ENCODE data around the gene SLC29A4. TPM values are rescaled to one million over a fixed set of nuclear protein-coding genes. Genes with fewer than 3 reads are reported as not detected.

Gene SLC29A4
- total RNA-seq, 2 donors from 2014 or later = 0.14 to 0.21 TPM

DNA sequence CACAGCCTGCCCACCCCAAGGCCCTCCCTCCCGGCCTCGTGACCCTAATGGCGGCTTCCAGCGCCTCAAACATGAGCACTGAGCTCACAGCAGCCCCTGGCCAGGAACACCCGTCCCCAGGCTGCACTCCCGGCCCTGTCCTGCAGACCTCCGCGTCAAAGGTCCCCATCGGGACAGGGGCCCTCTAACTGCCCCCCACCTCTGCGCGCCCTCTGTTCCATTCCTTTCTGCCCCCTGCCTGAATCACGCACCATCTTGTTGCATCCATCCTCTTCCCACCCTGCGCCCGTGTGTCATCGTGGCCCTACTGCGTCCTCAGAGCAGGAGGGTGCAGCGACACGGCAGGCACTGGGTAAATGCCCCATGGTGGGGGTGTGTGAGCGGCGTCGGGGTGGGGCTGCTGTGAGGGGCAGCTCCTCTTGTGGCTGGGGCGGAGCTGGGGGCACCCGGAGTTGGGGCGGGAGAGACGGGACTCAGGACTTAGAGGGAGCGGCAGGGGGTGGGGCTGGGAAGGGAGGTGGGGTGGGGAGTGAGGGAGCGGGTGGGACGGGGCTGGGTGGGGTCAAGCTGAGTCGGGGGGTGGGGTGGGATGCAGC lies 13.4 kb downstream of the SLC29A4 start:
- Histone ChIP-seq H3K4me1 (ENCODE audit: control insufficient read depth in 1 of 2, low read depth in 2 of 2) (no peaks in the 10 kb centered on the region), H3K4me3 (no peak overlapping the region), H3K9me3 (no peaks in the 10 kb centered on the region), H3K27me3 (replicated peaks; ENCODE audit: insufficient read depth) (no peaks in the 10 kb centered on the region), H3K36me3 (no peaks in the 10 kb centered on the region), H3K27ac (no peak overlapping the region)
- DNase-seq (ENCODE audit: low spot score) = no peak
- TF ChIP-seq CTCF (IDR thresholded peaks at IDR 0.05) = no peak
- no peak for ATAC-seq (ENCODE audit: insufficient number of reproducible peaks, low FRiP score, low read depth)

- no peak for ATAC-seq (ENCODE audit: insufficient number of reproducible peaks, low FRiP score, low read depth)
- no peak for DNase-seq (ENCODE audit: low spot score)
- H3K27ac ChIP-seq = no peak overlapping the region
- peak overlapping the region; percentile 11 for H3K4me3 ChIP-seq
- H3K36me3 ChIP-seq = no peaks in the 10 kb centered on the region
- no peak for TF ChIP-seq CTCF (IDR thresholded peaks at IDR 0.05)
- H3K9me3 ChIP-seq = no peaks in the 10 kb centered on the region
- H3K4me1 ChIP-seq (ENCODE audit: control insufficient read depth in 1 of 2, low read depth in 2 of 2) = no peaks in the 10 kb centered on the region
- H3K27me3 ChIP-seq (replicated peaks; ENCODE audit: insufficient read depth) = no peaks in the 10 kb centered on the region
These were observed 14.0 kb downstream of the SLC29A4 start for GRCh38 chr7:5296611-5297226.

- no peak for TF ChIP-seq CTCF (IDR thresholded peaks at IDR 0.05)
- DNase-seq (ENCODE audit: low spot score) = no peak
- H3K4me1 ChIP-seq (ENCODE audit: control insufficient read depth in 1 of 2, low read depth in 2 of 2) = no peaks in the 10 kb centered on the region
- no peak overlapping the region for H3K27ac ChIP-seq
- H3K9me3 ChIP-seq = no peaks in the 10 kb centered on the region
- no peaks in the 10 kb centered on the region for H3K27me3 ChIP-seq (replicated peaks; ENCODE audit: insufficient read depth)
- H3K4me3 ChIP-seq = no peak overlapping the region
- H3K36me3 ChIP-seq = no peaks in the 10 kb centered on the region
- no peak for ATAC-seq (ENCODE audit: insufficient number of reproducible peaks, low FRiP score, low read depth)
These were observed 17.6 kb downstream of the SLC29A4 start for GRCh38 chr7:5300366-5300765.

- peaks cover 4% of the 10 kb centered on the region for H3K36me3 ChIP-seq
- H3K4me1 ChIP-seq (ENCODE audit: control insufficient read depth in 1 of 2, low read depth in 2 of 2) = no peaks in the 10 kb centered on the region
- no peak for TF ChIP-seq CTCF (IDR thresholded peaks at IDR 0.05)
- no peak for DNase-seq (ENCODE audit: low spot score)
- H3K27ac ChIP-seq = no peak overlapping the region
- H3K27me3 ChIP-seq (replicated peaks; ENCODE audit: insufficient read depth) = no peaks in the 10 kb centered on the region
- ATAC-seq (ENCODE audit: insufficient number of reproducible peaks, low FRiP score, low read depth) = no peak
- no peak overlapping the region for H3K4me3 ChIP-seq
- no peaks in the 10 kb centered on the region for H3K9me3 ChIP-seq
These were observed 19.8 kb downstream of the SLC29A4 start for GRCh38 chr7:5302577-5302976.

GRCh38 chr7:5303061-5303460 lies 20.3 kb downstream of the SLC29A4 start:
- Histone ChIP-seq H3K4me3 (no peak overlapping the region), H3K27ac (no peak overlapping the region), H3K36me3 (peaks cover 9% of the 10 kb centered on the region), H3K27me3 (replicated peaks; ENCODE audit: insufficient read depth) (no peaks in the 10 kb centered on the region), H3K4me1 (ENCODE audit: control insufficient read depth in 1 of 2, low read depth in 2 of 2) (no peaks in the 10 kb centered on the region), H3K9me3 (no peaks in the 10 kb centered on the region)
- ATAC-seq (ENCODE audit: insufficient number of reproducible peaks, low FRiP score, low read depth) (no peak), DNase-seq (ENCODE audit: low spot score) (no peak)
- TF ChIP-seq CTCF (IDR thresholded peaks at IDR 0.05) = no peak

All from thoracic aorta (tissue), 2 donors.